ENCODE data around the gene TOP2A.

DNA sequence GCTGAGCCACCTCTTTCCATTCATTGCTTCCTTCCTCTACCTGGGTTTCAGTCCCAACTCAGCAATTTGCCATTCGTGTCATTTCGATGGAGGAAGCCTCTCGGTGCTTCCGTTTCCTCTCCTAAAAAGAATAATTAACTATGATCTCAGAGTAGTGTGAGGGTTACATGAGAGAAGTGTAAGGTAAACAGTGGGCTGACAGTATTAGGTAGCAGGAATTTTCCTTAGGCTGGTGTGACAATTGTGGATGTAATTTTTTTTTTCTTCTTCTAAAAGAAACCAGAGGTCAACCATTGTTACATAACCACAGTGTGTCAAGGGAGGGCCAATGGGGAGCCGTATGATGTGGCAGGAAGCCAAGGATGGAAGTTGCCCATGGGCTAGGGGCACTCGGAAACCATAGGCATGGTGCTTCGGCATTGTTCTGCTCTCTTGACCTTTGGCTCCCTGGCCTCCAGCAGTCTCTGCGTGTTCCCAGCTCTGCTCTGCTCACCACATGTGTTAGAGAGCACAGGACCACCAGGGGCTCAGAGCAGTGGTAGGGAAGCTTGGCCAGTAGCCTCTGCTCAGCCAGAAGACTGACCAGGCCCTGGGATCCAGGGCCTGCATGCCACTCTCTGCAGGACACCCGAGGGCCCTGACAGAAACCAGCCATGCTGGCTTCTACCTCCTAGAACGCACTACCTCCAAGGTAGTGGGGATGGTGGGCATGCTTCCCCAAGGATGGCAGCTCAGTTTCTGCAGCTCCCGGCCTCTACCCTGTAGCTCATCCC lies 2.0 kb upstream of the TOP2A start:
- TF ChIP-seq CTCF (IDR thresholded peaks at IDR 0.05; ENCODE audit: poor library complexity, severe bottlenecking) (no peak), POLR2AphosphoS5 (IDR thresholded peaks at IDR 0.05) (no peak), RAD21 (conservative IDR thresholded peaks at IDR 0.05) (no peak), EZH2 (IDR thresholded peaks at IDR 0.05; ENCODE audit: borderline replicate concordance, insufficient read depth, low read length, poor library complexity, severe bottlenecking) (no peak), MXI1 (conservative IDR thresholded peaks at IDR 0.05; ENCODE audit: poor library complexity, severe bottlenecking) (no peak), TAF1 (IDR thresholded peaks at IDR 0.05; ENCODE audit: low read depth) (no peak)
- TF ChIP-seq, protein P1, sequence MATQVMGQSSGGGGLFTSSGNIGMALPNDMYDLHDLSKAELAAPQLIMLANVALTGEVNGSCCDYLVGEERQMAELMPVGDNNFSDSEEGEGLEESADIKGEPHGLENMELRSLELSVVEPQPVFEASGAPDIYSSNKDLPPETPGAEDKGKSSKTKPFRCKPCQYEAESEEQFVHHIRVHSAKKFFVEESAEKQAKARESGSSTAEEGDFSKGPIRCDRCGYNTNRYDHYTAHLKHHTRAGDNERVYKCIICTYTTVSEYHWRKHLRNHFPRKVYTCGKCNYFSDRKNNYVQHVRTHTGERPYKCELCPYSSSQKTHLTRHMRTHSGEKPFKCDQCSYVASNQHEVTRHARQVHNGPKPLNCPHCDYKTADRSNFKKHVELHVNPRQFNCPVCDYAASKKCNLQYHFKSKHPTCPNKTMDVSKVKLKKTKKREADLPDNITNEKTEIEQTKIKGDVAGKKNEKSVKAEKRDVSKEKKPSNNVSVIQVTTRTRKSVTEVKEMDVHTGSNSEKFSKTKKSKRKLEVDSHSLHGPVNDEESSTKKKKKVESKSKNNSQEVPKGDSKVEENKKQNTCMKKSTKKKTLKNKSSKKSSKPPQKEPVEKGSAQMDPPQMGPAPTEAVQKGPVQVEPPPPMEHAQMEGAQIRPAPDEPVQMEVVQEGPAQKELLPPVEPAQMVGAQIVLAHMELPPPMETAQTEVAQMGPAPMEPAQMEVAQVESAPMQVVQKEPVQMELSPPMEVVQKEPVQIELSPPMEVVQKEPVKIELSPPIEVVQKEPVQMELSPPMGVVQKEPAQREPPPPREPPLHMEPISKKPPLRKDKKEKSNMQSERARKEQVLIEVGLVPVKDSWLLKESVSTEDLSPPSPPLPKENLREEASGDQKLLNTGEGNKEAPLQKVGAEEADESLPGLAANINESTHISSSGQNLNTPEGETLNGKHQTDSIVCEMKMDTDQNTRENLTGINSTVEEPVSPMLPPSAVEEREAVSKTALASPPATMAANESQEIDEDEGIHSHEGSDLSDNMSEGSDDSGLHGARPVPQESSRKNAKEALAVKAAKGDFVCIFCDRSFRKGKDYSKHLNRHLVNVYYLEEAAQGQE (IDR thresholded peaks at IDR 0.05; ENCODE audit: borderline replicate concordance): no peak

Measured in neural cell (in vitro differentiated cells).